K562 (cell line): ENCODE measurements around the gene TPBG. TPM values are rescaled to one million over a fixed set of nuclear protein-coding genes. Genes with fewer than 3 reads are reported as not detected.

Source experiments
- ATAC-seq: fragments of 200-7000 bp; cut with Tn5 transposase; 3 replicates; pipeline ENCODE4 v1.9.1; 2020; ENCODE audit warnings: moderate library complexity
- BruUV-seq: library from RNA; stranded (reverse); fragments of 400-500 nt; replicated peaks from 2 replicates; lab custom pipeline; 2021; lab: Mats Ljungman, UMichigan
- CTCF ChIA-PET: fragments of 300-600 bp; formaldehyde crosslinking; extraction: SDS; loops from one replicate; lab custom pipeline; 2021; ENCODE audit warnings: low intra/inter-chr PET ratio; lab: Yijun Ruan, JAX
- POLR2A ChIA-PET: fragments of 300-600, 350-650 bp; sonication (Branson Sonifier 250); formaldehyde crosslinking; extraction: SDS; loops from one replicate; lab custom pipeline; 2021; ENCODE audit warnings: antibody characterized with exemption, inconsistent platforms; lab: Yijun Ruan, JAX
- DNase-seq, 4 experiments: peaks; one replicate each; pipeline versions ENCODE4 v3.0.0 to v3.0.0-alpha.2; 2011 to 2018; ENCODE audit warnings: low spot score in 3 of 4, mixed read lengths in 3 of 4; ENCODE audit errors: extremely low read depth in 1 of 4
- FAIRE-seq: peaks from 2 replicates; lab custom pipeline; 2011; peaks lifted over from hg19 to GRCh38; lab: Jason Lieb, UNC
- H2AFZ ChIP-seq: 2 replicates; pipeline ENCODE4 v1.6.0; 2011; ENCODE audit warnings: low read depth, low read length, control low read depth, inconsistent platforms
- H3K27ac ChIP-seq: fragments of 200-600 bp; 3 replicates; pipeline ENCODE4 v1.8.0; 2011; ENCODE audit warnings: low read depth, mild to moderate bottlenecking, control low read depth, inconsistent platforms, low read length, moderate library complexity, mixed read lengths; ENCODE audit errors: extremely low read depth
- H3K27me3 ChIP-seq, 2 experiments: fragments of 300-600 bp in 1 of 2; 2 replicates in 1 of 2; 3 replicates in 1 of 2; pipeline versions ENCODE4 v1.6.0 to v1.8.0; 2011; ENCODE audit warnings: inconsistent platforms in 2 of 2, low read length in 2 of 2, mild to moderate bottlenecking in 1 of 2, mixed read lengths in 1 of 2, moderate library complexity in 1 of 2; ENCODE audit not compliant: control insufficient read depth in 2 of 2, insufficient read depth in 2 of 2
- H3K36me3 ChIP-seq: fragments of 300-600 bp; 3 replicates; pipeline ENCODE4 v1.8.0; 2011; ENCODE audit warnings: mild to moderate bottlenecking, low read length, inconsistent platforms; ENCODE audit not compliant: control insufficient read depth, insufficient read depth
- H3K4me1 ChIP-seq, 2 experiments: fragments of 200-600 bp in 1 of 2; replicated peaks in 1 of 2; 2 replicates in 1 of 2; 3 replicates in 1 of 2; pipeline versions ENCODE4 v1.5.1 to v1.8.0; 2011; ENCODE audit warnings: inconsistent platforms in 2 of 2, low read length in 2 of 2, mild to moderate bottlenecking in 1 of 2, mixed read lengths in 1 of 2, moderate library complexity in 1 of 2; ENCODE audit not compliant: control insufficient read depth in 2 of 2, insufficient read depth in 2 of 2
- H3K4me2 ChIP-seq: 2 replicates; pipeline ENCODE4 v1.6.1; 2011; ENCODE audit warnings: low read length, control low read depth, inconsistent platforms, mixed read lengths; ENCODE audit not compliant: insufficient read depth
- H3K4me3 ChIP-seq: fragments of 200-600 bp; sonication (generic), shearing (Covaris generic); 2 replicates; pipeline ENCODE4 v1.5.1; 2016; ENCODE audit warnings: control low read depth, inconsistent platforms
- H3K79me2 ChIP-seq: fragments of 200-600 bp; 3 replicates; pipeline ENCODE4 v1.8.0; 2011; ENCODE audit warnings: low read length, inconsistent platforms; ENCODE audit not compliant: control insufficient read depth, insufficient read depth
- H3K9ac ChIP-seq, 2 experiments: 2 replicates each; pipeline versions ENCODE4 v1.6.0 to v1.6.1; 2011; ENCODE audit warnings: low read depth in 2 of 2, low read length in 2 of 2, control low read depth in 1 of 2, inconsistent platforms in 1 of 2, mild to moderate bottlenecking in 1 of 2, mixed read lengths in 1 of 2; ENCODE audit not compliant: insufficient read depth in 1 of 2
- H3K9me1 ChIP-seq: one replicate; pipeline ENCODE4 v1.6.0; 2011; ENCODE audit warnings: inconsistent platforms, mild to moderate bottlenecking, low read length, moderate library complexity; ENCODE audit not compliant: control insufficient read depth, insufficient read depth
- H3K9me3 ChIP-seq: replicated peaks from 2 replicates; pipeline ENCODE4 v1.5.1; 2011; ENCODE audit warnings: low read depth, low read length, inconsistent platforms; ENCODE audit not compliant: control insufficient read depth, insufficient read depth
- H4K20me1 ChIP-seq: replicated peaks from 2 replicates; pipeline ENCODE4 v1.6.1; 2011; ENCODE audit warnings: low read length, inconsistent platforms, mixed read lengths; ENCODE audit not compliant: control insufficient read depth, insufficient read depth
- ASH1L ChIP-seq: fragments of 450-650 bp; IDR thresholded peaks from 2 replicates; pipeline ENCODE4 v1.6.1; 2018; ENCODE audit warnings: borderline replicate concordance, mild to moderate bottlenecking, low read depth; ENCODE audit not compliant: partially characterized antibody
- CREBBP ChIP-seq: IDR thresholded peaks from one replicate; pipeline ENCODE4 v1.6.1; 2012; ENCODE audit warnings: low read depth, mild to moderate bottlenecking, control low read depth, inconsistent platforms, low read length
- FOXJ2 ChIP-seq: fragments of 200-800 bp; sonication (Bioruptor generic); IDR thresholded peaks from 2 replicates; pipeline ENCODE4 v1.6.1; 2016; ENCODE audit warnings: missing genetic modification characterization, missing compliant biosample characterization
- KAT7 ChIP-seq: sonication (generic); formaldehyde crosslinking; IDR thresholded peaks from 2 replicates; pipeline ENCODE4 v1.8.0; 2022; ENCODE audit warnings: missing genetic modification reagents, mild to moderate bottlenecking, borderline replicate concordance
- MBD2 ChIP-seq: sonication (generic); IDR thresholded peaks from 2 replicates; pipeline ENCODE4 v1.6.1; 2016; ENCODE audit warnings: low read depth, borderline replicate concordance
- SMAD4 ChIP-seq: fragments of 250-450 bp; sonication (Bioruptor Pico); conservative IDR thresholded peaks from 2 replicates; pipeline ENCODE4 v1.8.0; 2021; ENCODE audit warnings: inconsistent platforms, mild to moderate bottlenecking, moderate library complexity
- ZNF766 ChIP-seq: fragments of 200-800 bp; sonication (Bioruptor generic); conservative IDR thresholded peaks from 2 replicates; pipeline ENCODE4 v1.6.1; 2016; ENCODE audit warnings: missing genetic modification characterization, missing compliant biosample characterization
- WGBS: fragments of 100-300 bp; shearing (Covaris generic); methylation state at CpG from one replicate; pipeline ENCODE4 v1.1.6; 2016; ENCODE audit warnings: low coverage, mixed read lengths; ENCODE audit not compliant: insufficient coverage; ENCODE audit errors: missing lambda C conversion rate; 5-methylcytosine and 5-hydroxymethylcytosine counted together
- in situ Hi-C: fragments of 300-500 bp; cut with MboI; formaldehyde crosslinking; loops from 4 replicates; pipeline ENCODE4 v1.15.0; 2018; ENCODE audit warnings: inconsistent platforms, mixed read lengths
- intact Hi-C: fragments of 100-400 bp; cut with micrococcal nuclease; formaldehyde crosslinking; loops from 2 replicates; pipeline ENCODE4 v1.14.2; 2022
- polyA plus RNA-seq, 8 experiments: library from polyadenylated mRNA; depleted of rRNA in 4 of 8; stranded (reverse) in 5 of 8; unstranded in 3 of 8; fragments of >200 nt; fragmentation: Nextera tagmentation in 2 of 8; fragmentation: Illumina TruSeq in 1 of 8; extraction: Ambion mirVana in 2 of 8; extraction: Trizol in 1 of 8; gene quantifications; 2 replicates each; pipeline versions ENCODE4 v1.2.1 to v1.2.3, GENCODE V29; 2011 to 2014; ENCODE audit warnings: inconsistent platforms in 1 of 8, missing spikeins in 1 of 8
- total RNA-seq, 7 experiments: library from RNA; depleted of rRNA in 6 of 7; stranded (reverse); fragments of >200 nt in 6 of 7; fragmentation: Illumina TruSeq in 2 of 7; extraction: Trizol in 2 of 7; gene quantifications; 2 replicates each; pipeline versions ENCODE4 v1.2.1 to v1.2.3, GENCODE V29; 2011 to 2021; ENCODE audit warnings: low replicate concordance in 1 of 7
- TF ChIP-seq, protein P1 (sequence below): fragments of 200-400 bp; formaldehyde crosslinking; IDR thresholded peaks from 2 replicates; pipeline ENCODE4 v1.6.1; 2017; ENCODE audit warnings: mild to moderate bottlenecking, low read depth, low read length, moderate library complexity
- TF ChIP-seq, protein P2 (sequence below): fragments of 250-450 bp; sonication (Bioruptor Pico); IDR thresholded peaks from 2 replicates; pipeline ENCODE4 v1.8.0; 2022; ENCODE audit warnings: inconsistent platforms, mild to moderate bottlenecking, moderate library complexity, borderline replicate concordance

TPBG gene
- total and polyA plus RNA-seq, 9 of the 15 experiments (the other 6 are each of a cell fraction or from before 2014, with no cell fraction given) = 0.18 to 0.88 (median 0.36) TPM

DNA sequence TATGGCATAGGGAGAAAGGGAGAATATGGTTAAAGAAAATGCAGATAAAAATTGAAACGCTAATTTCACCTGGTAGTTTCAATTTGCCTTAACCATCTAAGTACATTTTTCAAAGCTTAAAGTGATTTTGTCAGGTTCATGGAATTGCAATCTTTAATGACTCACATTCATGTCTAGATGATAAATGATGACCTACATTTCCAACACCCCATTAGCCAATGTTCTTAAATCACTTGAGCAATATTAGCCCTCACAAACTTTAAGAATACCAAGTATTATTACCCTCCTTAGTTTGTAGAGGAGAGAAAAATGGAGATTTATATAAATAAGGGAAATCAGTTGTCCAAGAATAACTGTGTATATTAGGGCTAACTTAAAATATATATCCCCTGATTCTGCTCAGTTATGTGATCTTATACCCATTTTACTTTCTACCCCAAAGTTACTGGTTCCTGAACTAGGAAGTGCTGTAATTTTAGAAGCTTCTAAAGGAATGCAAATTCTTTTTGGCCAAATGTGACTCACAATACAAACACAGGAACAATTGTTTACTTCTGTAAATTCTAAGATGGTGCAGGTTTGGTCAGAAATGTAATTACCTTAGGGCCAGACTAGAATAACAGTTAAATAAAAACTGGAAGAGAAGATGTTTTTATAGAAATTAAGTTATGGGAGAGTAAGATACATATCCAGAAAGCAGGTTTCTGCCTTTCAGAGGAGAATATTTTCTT lies 34.5 kb downstream of the TPBG start:
- H3K4me3 ChIP-seq = no peak overlapping the region
- POLR2A ChIA-PET = no interaction called here
- no peak overlapping the region for H2AFZ ChIP-seq
- intact Hi-C loops (loop anchor here (1.0 kb wide), 1 partner anchor 11 kb away; no protein-coding TSS in a partner anchor), in situ Hi-C loops (no loop called here)
- H3K36me3 ChIP-seq = no peaks in the 10 kb centered on the region
- no peak overlapping the region for H3K4me2 ChIP-seq
- no peaks in the 10 kb centered on the region for H3K79me2 ChIP-seq
- CTCF ChIA-PET = no interaction called here
- no peaks in the 10 kb centered on the region for H3K27me3 ChIP-seq
- no peaks in the 10 kb centered on the region for H3K9me1 ChIP-seq
- FAIRE-seq (no peak), DNase-seq (no peak), ATAC-seq (no peak)
- H4K20me1 ChIP-seq = no peaks in the 10 kb centered on the region
- H3K9me3 ChIP-seq = no peaks in the 10 kb centered on the region
- no peak overlapping the region for H3K9ac ChIP-seq
- no peak overlapping the region for H3K27ac ChIP-seq
- WGBS = 0% methylated on average over 1 of the region's 1 CpG
- BruUV-seq = no TSS peak
- TF ChIP-seq KAT7 (CRISPR knock-in tag) (no peak), FOXJ2 (no peak), SMAD4 (CRISPR knock-in tag) (no peak), MBD2 (no peak), ZNF766 (CRISPR knock-in tag) (no peak), ASH1L (no peak), CREBBP (no peak)
- TF ChIP-seq, protein P1, sequence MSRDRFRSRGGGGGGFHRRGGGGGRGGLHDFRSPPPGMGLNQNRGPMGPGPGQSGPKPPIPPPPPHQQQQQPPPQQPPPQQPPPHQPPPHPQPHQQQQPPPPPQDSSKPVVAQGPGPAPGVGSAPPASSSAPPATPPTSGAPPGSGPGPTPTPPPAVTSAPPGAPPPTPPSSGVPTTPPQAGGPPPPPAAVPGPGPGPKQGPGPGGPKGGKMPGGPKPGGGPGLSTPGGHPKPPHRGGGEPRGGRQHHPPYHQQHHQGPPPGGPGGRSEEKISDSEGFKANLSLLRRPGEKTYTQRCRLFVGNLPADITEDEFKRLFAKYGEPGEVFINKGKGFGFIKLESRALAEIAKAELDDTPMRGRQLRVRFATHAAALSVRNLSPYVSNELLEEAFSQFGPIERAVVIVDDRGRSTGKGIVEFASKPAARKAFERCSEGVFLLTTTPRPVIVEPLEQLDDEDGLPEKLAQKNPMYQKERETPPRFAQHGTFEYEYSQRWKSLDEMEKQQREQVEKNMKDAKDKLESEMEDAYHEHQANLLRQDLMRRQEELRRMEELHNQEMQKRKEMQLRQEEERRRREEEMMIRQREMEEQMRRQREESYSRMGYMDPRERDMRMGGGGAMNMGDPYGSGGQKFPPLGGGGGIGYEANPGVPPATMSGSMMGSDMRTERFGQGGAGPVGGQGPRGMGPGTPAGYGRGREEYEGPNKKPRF = no peak
- TF ChIP-seq, protein P2, sequence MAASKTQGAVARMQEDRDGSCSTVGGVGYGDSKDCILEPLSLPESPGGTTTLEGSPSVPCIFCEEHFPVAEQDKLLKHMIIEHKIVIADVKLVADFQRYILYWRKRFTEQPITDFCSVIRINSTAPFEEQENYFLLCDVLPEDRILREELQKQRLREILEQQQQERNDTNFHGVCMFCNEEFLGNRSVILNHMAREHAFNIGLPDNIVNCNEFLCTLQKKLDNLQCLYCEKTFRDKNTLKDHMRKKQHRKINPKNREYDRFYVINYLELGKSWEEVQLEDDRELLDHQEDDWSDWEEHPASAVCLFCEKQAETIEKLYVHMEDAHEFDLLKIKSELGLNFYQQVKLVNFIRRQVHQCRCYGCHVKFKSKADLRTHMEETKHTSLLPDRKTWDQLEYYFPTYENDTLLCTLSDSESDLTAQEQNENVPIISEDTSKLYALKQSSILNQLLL (CRISPR knock-in tag) = no peak
- H3K4me1 ChIP-seq = no peaks in the 10 kb centered on the region
